GM12874 (cell line): ENCODE measurements around the gene PGLYRP2.

ENCODE experiments used
- TF ChIP-seq, protein P1 (sequence below): IDR thresholded peaks from 2 replicates; pipeline ENCODE4 v1.5.1; 2011; ENCODE audit warnings: low read depth, mild to moderate bottlenecking, control low read depth, low read length, moderate library complexity; ENCODE audit not compliant: insufficient read depth

The PGLYRP2 gene

GRCh38 chr19:15427991-15428471 is 51.3 kb downstream of the PGLYRP2 start:
- TF ChIP-seq, protein P1, sequence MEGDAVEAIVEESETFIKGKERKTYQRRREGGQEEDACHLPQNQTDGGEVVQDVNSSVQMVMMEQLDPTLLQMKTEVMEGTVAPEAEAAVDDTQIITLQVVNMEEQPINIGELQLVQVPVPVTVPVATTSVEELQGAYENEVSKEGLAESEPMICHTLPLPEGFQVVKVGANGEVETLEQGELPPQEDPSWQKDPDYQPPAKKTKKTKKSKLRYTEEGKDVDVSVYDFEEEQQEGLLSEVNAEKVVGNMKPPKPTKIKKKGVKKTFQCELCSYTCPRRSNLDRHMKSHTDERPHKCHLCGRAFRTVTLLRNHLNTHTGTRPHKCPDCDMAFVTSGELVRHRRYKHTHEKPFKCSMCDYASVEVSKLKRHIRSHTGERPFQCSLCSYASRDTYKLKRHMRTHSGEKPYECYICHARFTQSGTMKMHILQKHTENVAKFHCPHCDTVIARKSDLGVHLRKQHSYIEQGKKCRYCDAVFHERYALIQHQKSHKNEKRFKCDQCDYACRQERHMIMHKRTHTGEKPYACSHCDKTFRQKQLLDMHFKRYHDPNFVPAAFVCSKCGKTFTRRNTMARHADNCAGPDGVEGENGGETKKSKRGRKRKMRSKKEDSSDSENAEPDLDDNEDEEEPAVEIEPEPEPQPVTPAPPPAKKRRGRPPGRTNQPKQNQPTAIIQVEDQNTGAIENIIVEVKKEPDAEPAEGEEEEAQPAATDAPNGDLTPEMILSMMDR = no peak

DNA sequence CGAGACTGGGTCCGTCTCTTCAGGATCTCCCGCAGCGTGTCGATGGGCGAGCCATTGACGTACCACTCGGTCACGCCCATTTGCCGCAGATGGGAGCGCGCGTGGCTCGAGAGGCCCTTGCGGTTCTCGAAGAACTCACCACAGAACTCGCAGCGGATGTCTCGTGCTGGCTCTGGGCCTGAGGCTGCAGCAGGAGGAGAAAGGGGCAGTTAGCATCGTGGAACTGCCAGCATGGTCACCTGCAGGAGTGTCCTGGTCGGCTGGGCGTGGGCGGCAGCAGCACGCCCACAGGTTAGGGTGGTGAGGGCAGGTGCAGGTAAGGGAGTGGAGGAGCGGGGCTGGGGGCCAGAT is 52.0 kb downstream of the PGLYRP2 start:
- TF ChIP-seq, protein P1 = no peak

DNA sequence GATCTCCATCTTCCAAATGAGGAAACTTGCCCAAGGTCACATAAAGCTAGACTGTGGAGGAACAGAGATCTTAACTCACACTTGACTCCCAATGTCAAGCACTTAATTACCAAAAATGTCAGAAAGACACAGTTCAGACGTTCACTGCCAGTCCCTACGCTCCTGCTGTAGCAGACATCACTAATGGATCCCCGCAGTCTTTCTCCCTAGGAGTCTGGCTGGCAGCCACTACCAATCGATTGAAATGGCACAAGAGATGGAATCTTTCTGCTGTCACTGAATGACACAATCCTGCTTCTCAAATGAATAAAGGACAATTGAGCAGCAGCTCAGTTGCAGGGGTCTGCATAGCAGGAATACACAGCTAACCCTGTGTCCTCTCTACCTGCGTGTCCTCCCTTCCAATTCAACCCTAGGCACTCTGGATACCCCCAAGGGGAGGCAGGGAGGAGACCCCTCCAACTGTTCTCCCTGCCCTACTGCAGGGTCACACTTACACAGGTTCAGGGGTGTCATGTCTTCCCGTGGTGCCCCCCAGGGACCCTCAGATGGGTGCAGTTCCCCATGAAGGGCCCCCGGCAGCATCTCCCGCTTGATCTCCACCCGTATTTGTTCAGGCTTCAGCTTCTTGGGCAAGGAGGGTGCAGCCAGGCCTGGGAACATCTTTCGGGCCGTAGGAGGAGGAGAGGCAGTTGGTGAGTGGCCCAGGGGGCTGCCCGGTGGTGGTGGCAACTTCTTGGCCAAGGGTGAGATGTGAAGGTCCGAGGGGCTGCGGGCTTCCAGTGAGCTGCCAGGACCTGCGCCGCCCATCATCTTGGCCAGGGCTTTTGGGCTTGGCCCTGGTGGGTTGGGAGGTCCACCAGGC is 52.6 kb downstream of the PGLYRP2 start:
- TF ChIP-seq, protein P1 = no peak

- TF ChIP-seq, protein P1 = no peak
These were observed 53.9 kb downstream of the PGLYRP2 start for GRCh38 chr19:15425321-15425950.

GRCh38 chr19:15424692-15425272 is 54.5 kb downstream of the PGLYRP2 start:
- TF ChIP-seq, protein P1 = no peak

DNA sequence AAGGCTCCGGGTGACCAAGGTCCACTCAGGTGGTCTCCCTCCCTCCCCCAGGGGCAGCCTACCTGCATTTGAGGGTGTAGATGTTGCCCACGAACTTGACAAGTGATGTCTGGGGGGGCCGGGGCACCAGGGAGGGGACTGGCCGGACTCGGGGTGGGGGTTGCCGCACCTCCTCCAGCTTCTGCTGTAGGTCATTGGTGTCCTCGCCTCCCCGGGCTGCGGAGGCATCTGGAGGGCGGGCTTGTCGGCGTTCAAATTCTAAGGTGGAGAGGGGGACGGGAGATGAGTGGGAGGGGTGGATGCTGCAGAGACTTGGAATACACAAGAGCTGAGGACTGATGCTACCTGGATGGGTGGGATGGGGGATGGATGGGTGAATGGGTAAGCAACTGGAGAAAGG is 55.2 kb downstream of the PGLYRP2 start:
- TF ChIP-seq, protein P1 = no peak

- TF ChIP-seq, protein P1 = no peak
These were observed 56.2 kb downstream of the PGLYRP2 start for GRCh38 chr19:15423130-15423529.
